ENCODE measurements around the gene RANBP1.
"Not testable (repeated sequence)": the region's sequence is repeated elsewhere in the genome, so short reads cannot be mapped to it uniquely, and the experiment has no call there.

RANBP1 gene

DNA sequence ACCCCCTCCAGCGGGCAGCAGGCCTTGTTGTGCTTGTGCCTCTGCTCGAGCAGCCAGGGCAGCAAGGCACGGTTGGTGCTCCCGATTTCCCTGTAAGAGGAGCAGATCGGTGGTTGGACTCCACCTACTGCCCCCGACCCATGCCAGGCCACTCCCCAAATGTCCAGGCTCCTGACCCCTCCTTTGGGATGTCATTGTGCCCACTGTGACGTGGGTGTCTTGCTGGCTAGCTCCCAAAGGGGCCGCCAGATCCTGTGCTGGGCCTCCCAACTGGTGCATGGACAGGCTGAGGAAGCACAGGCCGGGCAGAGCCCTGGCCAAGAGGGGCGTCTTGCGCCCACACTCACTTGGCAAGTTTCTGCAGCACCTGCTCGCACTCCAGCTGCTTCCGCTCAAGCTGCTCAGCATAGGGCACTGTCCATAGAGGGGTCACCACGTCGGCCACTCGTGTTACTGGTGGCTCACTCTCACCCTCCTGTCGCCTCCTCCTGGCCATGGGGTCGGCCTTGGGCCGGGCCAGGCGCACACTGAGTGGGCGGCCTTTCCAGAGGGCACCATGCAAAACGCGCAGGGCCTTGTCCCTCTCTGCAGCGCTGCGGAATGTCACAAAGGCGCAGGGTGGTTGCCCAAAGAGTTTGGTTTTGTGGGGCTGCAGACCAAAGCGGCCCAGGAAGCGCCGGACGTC, at the start of gene RANBP1:
Gene RANBP1 (plus strand): TSS at position 414 of the 685 bp plus-strand sequence. CDS start 81 bp downstream, at position 495.
- Histone ChIP-seq H3K36me3 (ENCODE audit: control insufficient read depth, insufficient read depth, low read length) (no peaks in the 10 kb centered on the region), H3K4me1 (ENCODE audit: control insufficient read depth, insufficient read depth, low read length) (peaks cover 15% of the 10 kb centered on the region), H3K27me3 (ENCODE audit: control insufficient read depth, insufficient read depth, low read length) (no peaks in the 10 kb centered on the region), H3K9ac (ENCODE audit: low read length) (peak within 1 kb of the TSS; percentile 83), H3K9me3 (ENCODE audit: control insufficient read depth, low read length) (no peaks in the 10 kb centered on the region), H3K4me3 (ENCODE audit: low read length) (peak within 1 kb of the TSS; percentile 63)

GRCh38 chr22:20066617-20067383, 49.1 kb upstream of the RANBP1 start:
- peaks cover 5% of the 10 kb centered on the region for H3K36me3 ChIP-seq (ENCODE audit: control insufficient read depth, insufficient read depth, low read length)

DNA sequence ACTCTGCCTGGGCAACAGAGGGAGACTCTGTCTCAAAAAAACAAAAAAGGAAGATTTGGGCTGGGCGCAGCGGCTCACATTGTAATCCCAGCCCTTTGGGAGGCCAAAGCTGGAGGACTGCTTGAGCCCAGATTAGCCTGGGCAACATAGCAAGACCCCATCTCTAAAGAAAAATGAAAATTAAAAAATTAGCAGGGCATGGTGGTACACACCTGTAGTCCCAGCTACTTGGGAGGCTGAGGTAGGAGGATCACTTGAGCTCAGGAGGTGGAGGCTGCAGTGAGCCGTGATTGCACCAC, 48.6 kb upstream of the RANBP1 start:
- H3K4me1 ChIP-seq (ENCODE audit: control insufficient read depth, insufficient read depth, low read length); H3K9ac ChIP-seq (ENCODE audit: low read length); H3K27me3 ChIP-seq (ENCODE audit: control insufficient read depth, insufficient read depth, low read length); H3K36me3 ChIP-seq (ENCODE audit: control insufficient read depth, insufficient read depth, low read length); H3K9me3 ChIP-seq (ENCODE audit: control insufficient read depth, low read length); H3K4me3 ChIP-seq (ENCODE audit: low read length): not testable (repeated sequence)

More at GRCh38 chr22:20066617-20067383, 49.1 kb upstream of the RANBP1 start:
- no peak overlapping the region for H3K4me3 ChIP-seq (ENCODE audit: low read length)
- H3K9ac ChIP-seq (ENCODE audit: low read length): no peak overlapping the region
- H3K9me3 ChIP-seq (ENCODE audit: control insufficient read depth, low read length): no peaks in the 10 kb centered on the region
- no peaks in the 10 kb centered on the region for H3K4me1 ChIP-seq (ENCODE audit: control insufficient read depth, insufficient read depth, low read length)
- H3K27me3 ChIP-seq (ENCODE audit: control insufficient read depth, insufficient read depth, low read length): no peaks in the 10 kb centered on the region

- Histone ChIP-seq H3K9ac (ENCODE audit: low read length) (no peak overlapping the region), H3K4me3 (ENCODE audit: low read length) (no peak overlapping the region), H3K36me3 (ENCODE audit: control insufficient read depth, insufficient read depth, low read length) (peaks cover 5% of the 10 kb centered on the region), H3K27me3 (ENCODE audit: control insufficient read depth, insufficient read depth, low read length) (no peaks in the 10 kb centered on the region), H3K4me1 (ENCODE audit: control insufficient read depth, insufficient read depth, low read length) (no peaks in the 10 kb centered on the region), H3K9me3 (ENCODE audit: control insufficient read depth, low read length) (no peaks in the 10 kb centered on the region)
Observed at GRCh38 chr22:20068640-20069039, 47.3 kb upstream of the RANBP1 start.

DNA sequence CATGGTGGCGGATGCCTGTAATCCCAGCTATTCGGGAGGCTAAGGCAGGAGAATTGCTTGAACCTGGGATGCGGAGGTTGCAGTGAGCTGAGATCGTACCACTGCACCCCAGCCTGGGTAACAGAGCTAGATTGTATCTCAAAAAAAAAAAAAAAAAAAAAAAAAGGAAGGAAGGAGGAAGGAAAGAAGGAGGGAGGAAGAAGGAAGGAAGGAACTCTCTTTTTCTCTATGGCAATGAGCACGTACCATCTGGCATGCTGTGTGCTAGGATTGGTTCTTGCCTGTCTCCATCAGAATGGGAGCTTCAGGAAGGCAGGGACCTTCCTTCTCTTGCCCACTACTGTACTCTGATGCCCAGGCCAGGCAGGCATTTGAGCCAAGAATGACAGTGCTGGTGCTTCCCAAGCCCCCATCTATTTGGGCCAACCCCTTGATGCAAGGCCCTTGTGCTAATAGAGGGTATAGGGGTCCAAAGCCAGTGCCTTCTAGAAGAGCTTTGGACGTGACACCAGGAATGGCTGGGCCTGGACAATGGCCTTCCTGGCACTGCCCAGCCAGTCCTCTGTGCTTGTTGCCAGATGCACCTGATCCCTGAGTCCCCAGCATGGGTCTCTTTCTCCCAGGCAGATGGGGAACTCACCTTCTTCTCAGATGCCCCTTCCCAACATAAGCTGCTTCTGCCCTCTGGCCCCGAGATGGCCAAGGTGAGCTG, 46.4 kb upstream of the RANBP1 start:
- Histone ChIP-seq H3K27me3 (ENCODE audit: control insufficient read depth, insufficient read depth, low read length) (no peaks in the 10 kb centered on the region), H3K36me3 (ENCODE audit: control insufficient read depth, insufficient read depth, low read length) (peaks cover 5% of the 10 kb centered on the region), H3K4me3 (ENCODE audit: low read length) (no peak overlapping the region), H3K4me1 (ENCODE audit: control insufficient read depth, insufficient read depth, low read length) (no peaks in the 10 kb centered on the region), H3K9ac (ENCODE audit: low read length) (no peak overlapping the region), H3K9me3 (ENCODE audit: control insufficient read depth, low read length) (no peaks in the 10 kb centered on the region)

- H3K27me3 ChIP-seq (ENCODE audit: control insufficient read depth, insufficient read depth, low read length): no peaks in the 10 kb centered on the region
- H3K4me3 ChIP-seq (ENCODE audit: low read length): no peak overlapping the region
- no peaks in the 10 kb centered on the region for H3K36me3 ChIP-seq (ENCODE audit: control insufficient read depth, insufficient read depth, low read length)
- H3K9me3 ChIP-seq (ENCODE audit: control insufficient read depth, low read length): no peaks in the 10 kb centered on the region
- H3K9ac ChIP-seq (ENCODE audit: low read length): no peak overlapping the region
- H3K4me1 ChIP-seq (ENCODE audit: control insufficient read depth, insufficient read depth, low read length): no peaks in the 10 kb centered on the region
Observed at GRCh38 chr22:20071524-20071972, 44.4 kb upstream of the RANBP1 start.

GRCh38 chr22:20076627-20077172, 39.2 kb upstream of the RANBP1 start:
- Histone ChIP-seq H3K36me3 (ENCODE audit: control insufficient read depth, insufficient read depth, low read length) (no peaks in the 10 kb centered on the region), H3K9me3 (ENCODE audit: control insufficient read depth, low read length) (no peaks in the 10 kb centered on the region), H3K27me3 (ENCODE audit: control insufficient read depth, insufficient read depth, low read length) (no peaks in the 10 kb centered on the region), H3K4me3 (ENCODE audit: low read length) (no peak overlapping the region), H3K4me1 (ENCODE audit: control insufficient read depth, insufficient read depth, low read length) (peaks cover 10% of the 10 kb centered on the region), H3K9ac (ENCODE audit: low read length) (no peak overlapping the region)

DNA sequence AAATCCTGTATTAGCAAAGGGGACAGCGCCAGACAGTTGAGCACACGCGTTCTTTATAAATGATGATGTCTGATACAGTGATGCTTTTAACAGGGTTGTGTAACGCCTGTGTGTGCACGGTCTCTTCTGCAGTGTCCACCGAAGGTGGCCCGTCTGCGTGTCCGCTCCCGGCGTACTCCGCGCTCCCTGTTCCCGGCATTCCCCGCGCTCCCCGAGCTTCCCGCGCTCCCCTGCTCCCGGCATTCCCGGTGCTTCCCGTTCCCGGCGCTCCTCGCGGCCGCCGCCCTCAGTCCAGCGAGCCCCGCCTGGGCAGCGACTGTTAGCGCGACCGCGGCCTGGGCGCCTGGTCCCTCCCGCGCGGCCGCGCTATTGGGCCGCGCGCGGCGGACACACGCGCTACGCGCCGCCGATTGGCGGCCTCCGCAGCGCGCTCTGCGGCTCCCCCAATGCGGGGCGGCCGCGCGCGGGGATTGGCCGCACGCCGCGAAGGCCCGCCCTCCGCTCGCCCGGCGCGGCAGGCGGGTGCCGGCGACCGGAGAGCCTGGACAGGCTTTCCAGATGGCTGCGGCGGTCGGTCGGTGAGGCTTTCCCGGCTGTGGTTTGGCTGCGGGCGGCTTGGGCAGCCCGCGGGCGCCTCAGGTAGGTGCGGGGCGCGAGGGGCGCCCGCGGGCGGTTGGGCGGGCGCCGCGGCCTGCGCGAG, 36.0 kb upstream of the RANBP1 start, which contains the start of gene DGCR8:
Gene DGCR8 (plus strand): TSS at position 497 of the 700 bp plus-strand sequence. CDS start 5,723 bp downstream, outside the sequence.
- Histone ChIP-seq H3K4me1 (ENCODE audit: control insufficient read depth, insufficient read depth, low read length) (peaks cover 27% of the 10 kb centered on the region), H3K9me3 (ENCODE audit: control insufficient read depth, low read length) (no peaks in the 10 kb centered on the region), H3K4me3 (ENCODE audit: low read length) (peak within 1 kb of the TSS; percentile 84), H3K36me3 (ENCODE audit: control insufficient read depth, insufficient read depth, low read length) (no peaks in the 10 kb centered on the region), H3K9ac (ENCODE audit: low read length) (peak within 1 kb of the TSS; percentile 88), H3K27me3 (ENCODE audit: control insufficient read depth, insufficient read depth, low read length) (no peaks in the 10 kb centered on the region)

GRCh38 chr22:20080445-20080775, 35.5 kb upstream of the RANBP1 start:
- H3K36me3 ChIP-seq (ENCODE audit: control insufficient read depth, insufficient read depth, low read length): no peaks in the 10 kb centered on the region

GRCh38 chr22:20080776-20081654, 34.9 kb upstream of the RANBP1 start:
- Histone ChIP-seq H3K27me3 (ENCODE audit: control insufficient read depth, insufficient read depth, low read length) (no peaks in the 10 kb centered on the region), H3K4me3 (ENCODE audit: low read length) (peak overlapping the region; percentile 83), H3K4me1 (ENCODE audit: control insufficient read depth, insufficient read depth, low read length) (peaks cover 30% of the 10 kb centered on the region), H3K9ac (ENCODE audit: low read length) (peak overlapping the region; percentile 88), H3K36me3 (ENCODE audit: control insufficient read depth, insufficient read depth, low read length) (no peaks in the 10 kb centered on the region), H3K9me3 (ENCODE audit: control insufficient read depth, low read length) (no peaks in the 10 kb centered on the region)

More at GRCh38 chr22:20080445-20080775, 35.5 kb upstream of the RANBP1 start:
- no peaks in the 10 kb centered on the region for H3K27me3 ChIP-seq (ENCODE audit: control insufficient read depth, insufficient read depth, low read length)
- no peaks in the 10 kb centered on the region for H3K9me3 ChIP-seq (ENCODE audit: control insufficient read depth, low read length)
- H3K4me3 ChIP-seq (ENCODE audit: low read length): peak overlapping the region; percentile 83
- peak overlapping the region; percentile 88 for H3K9ac ChIP-seq (ENCODE audit: low read length)
- peaks cover 30% of the 10 kb centered on the region for H3K4me1 ChIP-seq (ENCODE audit: control insufficient read depth, insufficient read depth, low read length)

All from mucosa of stomach (tissue), 1 donor.